GM12801 (cell line): Measurements from ENCODE around the gene ZDHHC14.

Experiments used
- TF ChIP-seq, protein P1 (sequence below): IDR thresholded peaks from one replicate; pipeline ENCODE4 v1.5.1; 2011; ENCODE audit warnings: control low read depth; ENCODE audit not compliant: insufficient read length; ENCODE audit errors: extremely low read depth

Gene ZDHHC14

DNA sequence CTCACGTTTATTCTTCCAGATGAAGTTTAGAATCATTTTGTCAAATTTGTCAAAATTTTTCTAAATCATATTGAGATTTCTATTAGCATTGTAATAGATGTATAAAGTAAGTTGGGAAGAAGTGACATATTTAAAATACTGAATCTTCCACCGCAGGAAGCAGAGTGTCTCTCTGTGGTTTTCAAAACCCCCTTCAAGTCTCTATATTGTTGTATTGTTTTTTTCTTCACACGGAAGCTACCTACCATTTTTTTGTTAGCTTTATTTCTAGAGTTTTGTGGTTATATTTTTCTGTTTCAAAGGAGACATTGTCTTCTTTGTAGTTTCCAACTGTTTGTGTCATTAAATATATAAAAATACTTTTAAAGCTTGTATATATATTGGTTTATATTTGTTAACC lies 188.6 kb downstream of the ZDHHC14 start:
- TF ChIP-seq, protein P1, sequence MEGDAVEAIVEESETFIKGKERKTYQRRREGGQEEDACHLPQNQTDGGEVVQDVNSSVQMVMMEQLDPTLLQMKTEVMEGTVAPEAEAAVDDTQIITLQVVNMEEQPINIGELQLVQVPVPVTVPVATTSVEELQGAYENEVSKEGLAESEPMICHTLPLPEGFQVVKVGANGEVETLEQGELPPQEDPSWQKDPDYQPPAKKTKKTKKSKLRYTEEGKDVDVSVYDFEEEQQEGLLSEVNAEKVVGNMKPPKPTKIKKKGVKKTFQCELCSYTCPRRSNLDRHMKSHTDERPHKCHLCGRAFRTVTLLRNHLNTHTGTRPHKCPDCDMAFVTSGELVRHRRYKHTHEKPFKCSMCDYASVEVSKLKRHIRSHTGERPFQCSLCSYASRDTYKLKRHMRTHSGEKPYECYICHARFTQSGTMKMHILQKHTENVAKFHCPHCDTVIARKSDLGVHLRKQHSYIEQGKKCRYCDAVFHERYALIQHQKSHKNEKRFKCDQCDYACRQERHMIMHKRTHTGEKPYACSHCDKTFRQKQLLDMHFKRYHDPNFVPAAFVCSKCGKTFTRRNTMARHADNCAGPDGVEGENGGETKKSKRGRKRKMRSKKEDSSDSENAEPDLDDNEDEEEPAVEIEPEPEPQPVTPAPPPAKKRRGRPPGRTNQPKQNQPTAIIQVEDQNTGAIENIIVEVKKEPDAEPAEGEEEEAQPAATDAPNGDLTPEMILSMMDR = no peak

DNA sequence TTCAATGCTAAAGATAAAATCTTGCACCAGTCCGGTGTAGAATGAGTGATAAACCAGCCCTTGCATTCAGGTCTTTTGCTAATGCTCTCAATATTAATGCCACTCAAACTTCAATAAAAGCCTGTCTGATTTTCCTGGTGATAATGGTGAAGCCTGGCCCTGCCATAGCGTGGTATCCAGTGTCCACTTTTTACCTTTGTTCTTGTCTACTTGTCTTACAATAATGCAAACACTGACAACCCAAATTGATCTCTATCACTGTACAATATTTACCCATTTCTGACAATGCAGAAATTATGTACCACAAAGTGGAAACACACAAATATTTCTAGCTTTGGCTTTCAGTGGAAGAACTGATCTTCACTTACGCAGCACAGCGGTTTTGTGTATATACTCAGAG lies 189.1 kb downstream of the ZDHHC14 start:
- TF ChIP-seq, protein P1 = no peak

- TF ChIP-seq, protein P1 = no peak
Measured at GRCh38 chr6:157570752-157571151, 189.8 kb downstream of the ZDHHC14 start.

DNA sequence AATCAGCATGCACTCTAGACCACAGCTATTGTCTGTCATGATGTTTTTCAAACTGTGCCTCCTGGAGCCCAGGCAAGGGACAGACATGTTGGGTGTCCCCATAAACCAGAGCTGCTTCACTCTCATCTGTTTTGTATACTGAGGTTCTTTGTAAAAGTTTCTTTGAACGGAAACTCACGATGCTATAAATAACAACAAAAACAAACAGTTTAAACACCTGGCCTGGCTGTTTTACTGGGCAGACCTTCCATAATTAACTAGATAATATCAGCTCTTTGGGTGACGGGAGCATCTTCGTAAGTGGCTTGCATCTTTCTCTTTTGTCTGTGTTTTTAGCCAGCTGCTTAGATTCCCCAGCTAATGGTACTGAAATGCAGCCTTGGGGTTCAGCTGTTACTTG lies 190.3 kb downstream of the ZDHHC14 start:
- TF ChIP-seq, protein P1 = no peak

DNA sequence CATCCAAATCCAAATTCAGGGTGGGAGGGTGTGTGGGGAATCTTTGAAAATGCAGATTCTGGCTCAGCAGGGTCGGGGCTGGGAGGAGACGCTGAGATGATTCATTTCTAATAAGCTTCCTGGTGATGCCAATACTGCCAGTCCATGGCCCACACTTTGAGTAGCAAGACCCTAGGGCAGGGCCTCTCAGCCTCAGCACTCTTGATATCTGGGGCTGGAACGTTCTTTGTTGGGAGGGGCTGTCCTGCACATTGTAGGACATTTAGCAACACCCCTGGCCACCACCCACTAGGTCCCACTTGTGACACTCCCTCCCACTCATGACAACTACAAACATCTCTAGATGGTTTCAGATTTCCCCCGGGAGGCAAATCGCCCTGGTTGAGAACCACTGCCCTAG lies 191.0 kb downstream of the ZDHHC14 start:
- TF ChIP-seq, protein P1 = no peak

DNA sequence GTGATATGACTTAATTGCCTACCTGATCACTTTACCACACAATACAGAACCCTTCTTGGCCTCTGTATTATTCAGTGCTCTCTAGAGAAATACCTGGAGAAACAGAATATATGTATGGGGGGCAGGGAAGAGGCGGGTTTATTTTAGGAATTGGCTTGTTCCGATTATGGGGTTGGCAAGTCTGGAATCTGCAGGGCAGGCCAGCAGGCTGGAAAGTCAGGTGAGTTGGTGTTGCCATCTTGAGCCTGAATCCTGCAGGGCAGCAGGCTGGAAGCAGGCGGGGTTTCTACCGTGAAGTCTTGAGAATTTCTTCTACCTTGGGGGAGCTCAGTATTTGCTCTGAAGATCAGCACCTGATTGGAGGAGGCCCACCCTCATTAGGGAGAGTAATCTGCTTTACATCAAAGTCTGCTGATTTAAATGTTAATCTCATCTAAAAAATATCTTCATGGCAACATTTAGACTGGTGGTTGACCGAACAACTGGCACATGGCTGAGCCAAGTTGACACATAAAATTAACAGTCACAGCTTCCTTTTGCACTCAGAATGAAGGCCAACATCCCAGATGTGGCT lies 193.9 kb downstream of the ZDHHC14 start:
- TF ChIP-seq, protein P1 = no peak

DNA sequence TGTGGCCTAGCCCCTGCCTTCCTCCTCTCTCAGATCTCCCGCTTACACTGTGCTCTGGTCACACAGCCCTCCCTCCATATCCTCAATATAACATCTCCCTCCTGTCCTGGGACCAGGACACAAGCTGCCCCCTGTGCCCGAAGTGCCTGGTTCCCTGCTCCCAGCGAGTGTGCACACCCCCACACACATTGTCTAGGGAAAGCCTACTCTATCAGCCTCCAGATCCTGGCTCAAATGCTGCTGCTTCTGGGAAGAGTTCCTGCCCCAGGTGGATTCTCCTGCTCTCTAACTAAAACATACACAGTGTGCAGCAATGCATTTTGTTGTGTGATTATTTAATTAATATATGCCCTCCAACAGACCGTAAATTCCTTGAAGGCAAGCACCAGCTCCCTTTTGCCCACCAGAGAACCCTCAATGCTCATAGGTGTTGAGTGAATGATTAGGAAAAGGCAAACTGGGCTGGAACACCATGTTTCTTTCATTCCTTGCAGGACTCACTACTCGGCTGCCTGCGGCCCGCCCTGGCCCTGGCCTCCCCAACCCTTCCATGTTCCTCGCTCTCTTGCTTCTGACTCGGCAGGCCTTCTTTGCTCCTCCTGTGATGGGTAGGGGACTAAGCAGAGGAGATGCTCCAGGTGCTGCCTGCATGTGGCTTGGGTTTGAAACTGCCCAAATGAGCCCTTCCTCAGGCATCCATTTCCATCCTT lies 194.6 kb downstream of the ZDHHC14 start:
- TF ChIP-seq, protein P1 = no peak
